Ishikawa (cell line): ENCODE data around the gene EPYC.

ENCODE experiments used
- CEBPB ChIP-seq: IDR thresholded peaks from 2 replicates; pipeline ENCODE4 v1.6.1; 2012
- CREB1 ChIP-seq: IDR thresholded peaks from 2 replicates; pipeline ENCODE4 v1.6.1; 2012; ENCODE audit warnings: low read depth
- EGR1 ChIP-seq: IDR thresholded peaks from 2 replicates; pipeline ENCODE4 v1.6.1; 2012
- EP300 ChIP-seq: IDR thresholded peaks from 2 replicates; pipeline ENCODE4 v1.6.1; 2012; ENCODE audit warnings: borderline replicate concordance
- FOXM1 ChIP-seq: IDR thresholded peaks from 2 replicates; pipeline ENCODE4 v1.6.1; 2012; ENCODE audit warnings: low read depth, borderline replicate concordance
- MAX ChIP-seq: IDR thresholded peaks from 2 replicates; pipeline ENCODE4 v1.6.1; 2012
- NFIC ChIP-seq: IDR thresholded peaks from 2 replicates; pipeline ENCODE4 v1.6.1; 2012
- RAD21 ChIP-seq: IDR thresholded peaks from 2 replicates; pipeline ENCODE4 v1.6.1; 2012; ENCODE audit warnings: low read depth
- TAF1 ChIP-seq: IDR thresholded peaks from 2 replicates; pipeline ENCODE4 v1.6.1; 2012; ENCODE audit warnings: low read depth, mild to moderate bottlenecking
- TCF12 ChIP-seq: IDR thresholded peaks from 2 replicates; pipeline ENCODE4 v1.6.1; 2012; ENCODE audit warnings: low read depth
- TEAD4 ChIP-seq: IDR thresholded peaks from 2 replicates; pipeline ENCODE4 v1.6.1; 2012
- YY1 ChIP-seq: IDR thresholded peaks from 2 replicates; pipeline ENCODE4 v1.6.1; 2012; ENCODE audit warnings: low read depth
- ZBTB7A ChIP-seq: IDR thresholded peaks from 2 replicates; pipeline ENCODE4 v1.6.1; 2012; ENCODE audit warnings: low read depth
- TF ChIP-seq, protein P1 (sequence below): IDR thresholded peaks from 2 replicates; pipeline ENCODE4 v1.6.1; 2012; ENCODE audit warnings: low read depth, mild to moderate bottlenecking
- TF ChIP-seq, protein P2 (sequence below): IDR thresholded peaks from 2 replicates; pipeline ENCODE4 v1.6.1; 2012

Gene EPYC

GRCh38 chr12:91043408-91043807 lies 38.6 kb upstream of the EPYC start:
- TF ChIP-seq NFIC (no peak), FOXM1 (no peak), TAF1 (no peak)

GRCh38 chr12:91040096-91040755 lies 35.5 kb upstream of the EPYC start:
- TF ChIP-seq FOXM1, result no peak
- TF ChIP-seq TEAD4, result no peak
- TF ChIP-seq YY1, result no peak

DNA sequence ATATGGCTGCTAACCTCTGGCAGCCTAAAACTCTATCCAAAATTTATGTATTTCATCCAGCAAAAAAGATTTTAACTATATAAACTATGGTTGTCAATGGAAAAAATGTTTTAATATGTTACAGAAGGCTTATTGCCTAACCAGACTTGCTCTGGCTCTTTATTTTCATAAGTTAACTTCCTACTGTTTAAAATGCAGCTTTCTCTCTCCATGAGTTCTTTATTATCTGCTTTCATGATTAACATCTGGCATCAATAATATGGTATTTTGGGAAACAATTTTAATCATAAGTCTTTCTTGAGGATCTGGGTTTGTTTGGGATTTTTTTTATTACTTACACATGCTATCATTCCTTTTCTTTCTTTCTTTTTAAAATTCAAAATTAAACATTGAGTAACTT lies 32.5 kb upstream of the EPYC start:
- TF ChIP-seq, protein P1, sequence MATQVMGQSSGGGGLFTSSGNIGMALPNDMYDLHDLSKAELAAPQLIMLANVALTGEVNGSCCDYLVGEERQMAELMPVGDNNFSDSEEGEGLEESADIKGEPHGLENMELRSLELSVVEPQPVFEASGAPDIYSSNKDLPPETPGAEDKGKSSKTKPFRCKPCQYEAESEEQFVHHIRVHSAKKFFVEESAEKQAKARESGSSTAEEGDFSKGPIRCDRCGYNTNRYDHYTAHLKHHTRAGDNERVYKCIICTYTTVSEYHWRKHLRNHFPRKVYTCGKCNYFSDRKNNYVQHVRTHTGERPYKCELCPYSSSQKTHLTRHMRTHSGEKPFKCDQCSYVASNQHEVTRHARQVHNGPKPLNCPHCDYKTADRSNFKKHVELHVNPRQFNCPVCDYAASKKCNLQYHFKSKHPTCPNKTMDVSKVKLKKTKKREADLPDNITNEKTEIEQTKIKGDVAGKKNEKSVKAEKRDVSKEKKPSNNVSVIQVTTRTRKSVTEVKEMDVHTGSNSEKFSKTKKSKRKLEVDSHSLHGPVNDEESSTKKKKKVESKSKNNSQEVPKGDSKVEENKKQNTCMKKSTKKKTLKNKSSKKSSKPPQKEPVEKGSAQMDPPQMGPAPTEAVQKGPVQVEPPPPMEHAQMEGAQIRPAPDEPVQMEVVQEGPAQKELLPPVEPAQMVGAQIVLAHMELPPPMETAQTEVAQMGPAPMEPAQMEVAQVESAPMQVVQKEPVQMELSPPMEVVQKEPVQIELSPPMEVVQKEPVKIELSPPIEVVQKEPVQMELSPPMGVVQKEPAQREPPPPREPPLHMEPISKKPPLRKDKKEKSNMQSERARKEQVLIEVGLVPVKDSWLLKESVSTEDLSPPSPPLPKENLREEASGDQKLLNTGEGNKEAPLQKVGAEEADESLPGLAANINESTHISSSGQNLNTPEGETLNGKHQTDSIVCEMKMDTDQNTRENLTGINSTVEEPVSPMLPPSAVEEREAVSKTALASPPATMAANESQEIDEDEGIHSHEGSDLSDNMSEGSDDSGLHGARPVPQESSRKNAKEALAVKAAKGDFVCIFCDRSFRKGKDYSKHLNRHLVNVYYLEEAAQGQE, result no peak
- TF ChIP-seq, protein P2, sequence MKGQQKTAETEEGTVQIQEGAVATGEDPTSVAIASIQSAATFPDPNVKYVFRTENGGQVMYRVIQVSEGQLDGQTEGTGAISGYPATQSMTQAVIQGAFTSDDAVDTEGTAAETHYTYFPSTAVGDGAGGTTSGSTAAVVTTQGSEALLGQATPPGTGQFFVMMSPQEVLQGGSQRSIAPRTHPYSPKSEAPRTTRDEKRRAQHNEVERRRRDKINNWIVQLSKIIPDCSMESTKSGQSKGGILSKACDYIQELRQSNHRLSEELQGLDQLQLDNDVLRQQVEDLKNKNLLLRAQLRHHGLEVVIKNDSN, result no peak
- TF ChIP-seq CREB1, result no peak
- TF ChIP-seq NFIC, result no peak
- TF ChIP-seq MAX, result no peak
- TF ChIP-seq CEBPB, result no peak
- TF ChIP-seq EGR1, result no peak
- no peak for TF ChIP-seq TCF12
- no peak for TF ChIP-seq ZBTB7A
- TF ChIP-seq YY1, result no peak
- TF ChIP-seq RAD21, result no peak
- no peak for TF ChIP-seq EP300
- no peak for TF ChIP-seq FOXM1
- no peak for TF ChIP-seq TEAD4
- TF ChIP-seq TAF1, result no peak

DNA sequence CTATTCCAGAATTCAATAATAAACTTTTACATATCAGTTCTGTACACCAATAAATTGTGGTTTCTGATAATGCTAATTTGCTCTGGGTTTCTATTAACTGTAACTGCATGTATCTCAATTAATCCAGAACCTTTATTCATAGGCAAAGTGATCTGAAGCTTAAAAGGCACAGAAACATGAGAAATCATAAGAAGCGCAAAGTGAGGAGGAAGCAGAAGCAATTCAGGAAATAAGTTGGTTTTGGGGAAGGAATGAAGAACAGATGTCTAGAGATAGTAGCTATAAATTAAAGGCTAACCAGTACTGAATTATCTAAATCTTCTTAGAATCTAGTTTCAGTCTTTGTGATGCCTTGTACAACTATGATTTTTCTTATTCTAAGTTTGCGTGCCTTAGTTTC lies 28.5 kb upstream of the EPYC start:
- TF ChIP-seq, protein P1, result no peak
- no peak for TF ChIP-seq RAD21
- TF ChIP-seq, protein P2, result no peak
- TF ChIP-seq TCF12, result no peak
- TF ChIP-seq MAX, result no peak
- no peak for TF ChIP-seq FOXM1
- TF ChIP-seq EGR1, result no peak
- TF ChIP-seq TEAD4, result no peak
- no peak for TF ChIP-seq TAF1
- TF ChIP-seq NFIC, result no peak
- no peak for TF ChIP-seq CREB1
- no peak for TF ChIP-seq ZBTB7A

- no peak for TF ChIP-seq RAD21
- no peak for TF ChIP-seq EGR1
- TF ChIP-seq TAF1, result no peak
- no peak for TF ChIP-seq NFIC
- TF ChIP-seq CEBPB, result no peak
- TF ChIP-seq TCF12, result no peak
- TF ChIP-seq ZBTB7A, result no peak
- TF ChIP-seq EP300, result no peak
- TF ChIP-seq MAX, result no peak
- TF ChIP-seq, protein P1, result no peak
- TF ChIP-seq YY1, result no peak
- TF ChIP-seq CREB1, result no peak
- no peak for TF ChIP-seq TEAD4
- TF ChIP-seq, protein P2, result no peak
- no peak for TF ChIP-seq FOXM1
These were observed 18.7 kb upstream of the EPYC start for GRCh38 chr12:91023326-91024004.
